Esophagus mucosa (tissue), 1 donor: ENCODE data around the gene CDK5. TPM values are rescaled to one million over a fixed set of nuclear protein-coding genes. Genes with fewer than 3 reads are reported as not detected.

Source experiments
- ATAC-seq: fragments of 200-7000 bp; cut with Tn5 transposase; one replicate; pipeline ENCODE4 v1.9.1; 2020
- total RNA-seq: library from RNA; stranded (reverse); gene quantifications from one replicate; pipeline ENCODE4 v1.2.4, GENCODE V29; 2023
- donor health status: DM: yes; HTN: yes; CAD: no.

CDK5 gene
- total RNA-seq: 11.4 TPM

GRCh38 chr7:151057506-151057988 lies at the start of gene CDK5:
Gene CDK5 (minus strand): TSS chr7:151057897. CDS start chr7:151057848, 49 bp downstream.
- ATAC-seq: no peak

- ATAC-seq: peak; percentile 55
Measured at GRCh38 chr7:151104411-151105235, 46.9 kb upstream of the CDK5 start.

DNA sequence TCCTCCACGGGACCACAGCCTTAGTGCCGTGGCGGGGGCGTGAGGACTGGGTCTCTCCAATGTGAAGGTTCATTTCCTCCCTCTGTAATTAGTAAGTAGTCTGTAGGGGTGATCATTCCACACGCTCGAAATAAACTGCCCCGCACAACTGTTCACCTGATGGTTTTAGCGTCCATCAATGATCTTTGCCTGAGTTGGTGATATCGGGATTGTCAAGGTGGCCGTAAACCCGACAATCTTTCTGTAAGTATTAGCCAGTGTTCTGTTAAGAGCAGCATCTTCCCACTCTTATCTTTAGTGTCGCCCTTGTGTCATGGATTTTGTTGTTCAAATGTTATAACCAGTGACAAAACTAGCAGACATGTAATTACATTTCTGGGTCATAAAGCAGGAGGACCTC lies 46.3 kb upstream of the CDK5 start:
- no peak for ATAC-seq

GRCh38 chr7:151102991-151103390 lies 45.3 kb upstream of the CDK5 start:
- no peak for ATAC-seq

DNA sequence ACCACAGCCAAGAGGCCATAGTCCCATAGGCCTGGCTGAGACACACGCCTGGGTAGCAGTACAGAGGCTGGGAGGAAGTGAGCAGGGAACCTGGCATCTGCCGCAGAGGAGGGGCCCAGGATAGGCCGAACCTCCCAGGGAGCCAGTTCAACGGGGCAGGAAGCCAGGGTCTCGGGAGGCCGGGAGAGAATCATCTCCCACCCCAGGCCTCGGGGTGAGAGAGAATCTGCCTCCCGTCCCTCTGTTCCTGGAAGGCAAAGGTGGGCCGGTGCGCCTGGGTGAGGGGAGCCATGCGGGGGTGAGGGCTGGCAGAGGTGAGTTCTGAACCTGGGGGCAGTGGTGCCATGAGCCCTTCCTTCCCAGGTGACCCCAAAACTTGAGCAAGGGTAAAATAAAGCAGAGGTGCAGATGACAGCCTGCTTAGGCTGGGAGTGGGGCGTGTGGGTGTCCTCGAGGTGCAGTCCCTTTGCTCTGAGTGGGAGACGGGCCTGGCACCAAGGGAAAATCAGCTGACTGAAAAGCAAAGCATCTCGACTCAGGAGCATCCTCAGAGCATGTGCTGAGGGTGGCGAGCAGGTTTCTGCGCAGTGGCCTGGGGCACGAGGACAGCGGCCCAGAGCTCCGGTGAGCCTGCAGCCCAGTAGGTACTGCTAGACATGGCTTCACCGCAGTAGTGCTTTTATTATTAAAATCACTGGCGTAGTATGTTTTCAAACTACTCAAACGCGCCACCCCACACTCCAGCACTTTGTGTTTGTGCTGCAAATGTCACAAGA lies 44.1 kb upstream of the CDK5 start:
- no peak for ATAC-seq

DNA sequence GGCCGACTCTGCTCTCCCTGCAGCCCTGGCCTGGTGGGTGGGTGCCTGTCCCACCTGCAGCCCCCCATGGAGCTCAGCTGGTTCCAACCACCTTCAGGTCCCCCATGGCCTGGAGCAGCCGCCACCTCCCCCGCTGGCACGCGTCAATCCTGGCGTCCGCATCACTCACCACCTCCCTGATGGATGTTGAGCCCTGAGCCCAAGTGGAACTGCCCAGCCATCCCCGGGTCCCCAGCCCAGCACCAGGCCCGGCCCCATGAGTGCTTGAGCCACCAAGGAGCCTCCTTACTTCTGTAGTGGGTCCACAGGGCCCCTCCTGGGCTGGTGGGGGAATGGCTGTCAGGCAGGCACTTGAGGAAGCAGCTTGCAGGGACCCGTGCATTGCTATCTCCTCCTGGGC lies 43.2 kb upstream of the CDK5 start:
- no peak for ATAC-seq

GRCh38 chr7:151099486-151100211 lies 42.0 kb upstream of the CDK5 start:
- ATAC-seq: no peak

GRCh38 chr7:151095828-151096475 lies 38.3 kb upstream of the CDK5 start:
- ATAC-seq: no peak

DNA sequence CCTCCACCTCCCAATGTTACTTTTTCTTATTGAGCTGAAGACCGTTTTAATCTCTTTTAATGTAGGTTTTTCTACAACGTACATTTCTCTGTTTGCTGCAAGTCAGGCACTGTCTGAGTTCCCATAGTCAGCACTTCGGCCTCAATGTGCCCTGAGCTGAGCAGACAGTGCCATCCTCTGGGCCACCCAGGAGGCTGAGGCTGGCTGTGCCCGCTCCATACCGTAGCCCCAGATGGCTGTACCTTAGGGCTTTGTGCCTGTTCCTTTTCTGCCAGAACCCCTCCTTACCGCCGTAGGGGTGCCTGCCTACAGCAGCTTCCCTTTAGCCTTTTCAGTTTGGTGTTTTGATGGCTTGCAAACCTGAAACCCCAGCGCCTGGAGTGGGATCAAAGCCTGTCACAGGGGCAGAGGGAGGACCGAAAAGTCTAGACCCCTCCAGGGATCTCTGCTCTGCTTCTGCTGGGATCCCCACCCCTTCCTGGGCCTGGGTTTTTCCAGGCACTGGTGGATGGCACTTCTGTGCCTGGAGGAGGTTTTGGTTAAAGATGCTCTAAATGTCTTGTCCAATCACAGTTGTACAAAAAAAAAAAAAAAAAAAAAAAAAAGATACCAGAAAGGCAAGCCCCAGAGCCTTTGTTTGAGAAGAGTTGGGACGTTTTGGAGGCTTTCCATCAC lies 37.6 kb upstream of the CDK5 start:
- ATAC-seq: no peak

- ATAC-seq: no peak
Measured at GRCh38 chr7:151094675-151095074, 37.0 kb upstream of the CDK5 start.

- no peak for ATAC-seq
Measured at GRCh38 chr7:151093748-151094147, 36.1 kb upstream of the CDK5 start.

GRCh38 chr7:151091988-151092387 lies 34.3 kb upstream of the CDK5 start:
- no peak for ATAC-seq

GRCh38 chr7:151091431-151091830 lies 33.7 kb upstream of the CDK5 start:
- ATAC-seq: no peak

DNA sequence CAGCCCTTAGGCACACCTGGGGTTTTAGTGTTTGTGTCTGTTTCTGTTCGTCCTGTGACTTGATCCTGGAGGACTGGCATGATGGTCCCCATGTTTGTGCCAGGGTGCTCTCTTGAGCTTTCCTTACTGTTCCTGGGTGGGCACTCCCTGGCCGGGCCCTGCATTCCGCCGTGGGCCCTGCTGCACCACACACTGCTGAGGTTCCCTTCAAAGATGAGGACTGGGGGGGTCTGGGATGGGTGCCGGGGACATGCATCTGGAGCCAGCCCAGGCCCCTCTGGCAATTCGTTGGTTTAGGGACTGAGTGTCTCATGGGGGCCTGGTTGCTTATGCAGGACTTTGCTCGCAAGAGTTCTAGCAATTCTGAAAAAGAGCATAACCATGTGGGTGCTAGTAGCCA lies 33.3 kb upstream of the CDK5 start:
- no peak for ATAC-seq

GRCh38 chr7:151089893-151090730 lies 32.4 kb upstream of the CDK5 start:
- ATAC-seq: no peak

GRCh38 chr7:151088856-151089699 lies 31.4 kb upstream of the CDK5 start:
- ATAC-seq: peak; percentile 48

GRCh38 chr7:151088019-151088855 lies 30.5 kb upstream of the CDK5 start:
- no peak for ATAC-seq

- ATAC-seq: peak; percentile 40
Measured at GRCh38 chr7:151087245-151088018, 29.7 kb upstream of the CDK5 start.
